Spleen (tissue), 3 donors: ENCODE measurements around the gene ETV3.

ENCODE experiments used
- POLR2A ChIP-seq, 3 donors: fragments of 450-650 bp; IDR thresholded peaks; one replicate each; pipeline ENCODE4 v1.5.1; 2017; ENCODE audit warnings: antibody characterized with exemption in 3 of 3, mild to moderate bottlenecking in 1 of 3
- POLR2AphosphoS5 ChIP-seq, 3 donors: sonication (generic); formaldehyde crosslinking; IDR thresholded peaks; one replicate each; pipeline ENCODE4 v1.5.1; 2017; ENCODE audit warnings: antibody characterized with exemption in 3 of 3

DNA sequence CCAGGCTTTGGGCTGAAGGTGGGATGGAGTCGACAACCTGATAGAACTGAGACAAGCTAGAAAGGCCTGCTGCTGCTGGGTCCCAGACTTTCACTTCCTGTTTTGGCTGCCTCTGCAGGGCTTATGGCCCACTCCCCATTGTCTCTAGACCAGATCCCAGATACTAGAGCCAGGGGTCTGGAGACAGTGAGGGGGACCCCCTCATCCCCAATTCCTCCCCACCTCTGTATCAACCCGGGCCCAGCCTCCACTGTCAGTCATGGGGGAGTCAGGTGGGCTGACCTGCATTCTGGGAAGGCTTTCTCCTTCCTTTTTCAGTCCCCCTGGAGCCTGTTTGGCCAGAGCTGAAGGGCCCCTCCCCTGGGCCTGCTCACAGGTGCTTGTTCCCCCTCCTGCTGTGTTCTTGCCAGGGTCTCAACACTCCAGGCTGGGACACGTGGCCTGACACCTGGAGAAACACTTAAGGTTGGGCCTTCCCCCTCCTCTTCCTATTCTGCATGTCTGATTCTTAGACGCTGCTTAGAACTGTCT lies 20.6 kb downstream of the ETV3 start:
- TF ChIP-seq POLR2AphosphoS5 (IDR thresholded peaks at IDR 0.05): no peak
- no peak for TF ChIP-seq POLR2A (IDR thresholded peaks at IDR 0.05)
